ENCODE data around the gene UGT3A1.

Gene UGT3A1

DNA sequence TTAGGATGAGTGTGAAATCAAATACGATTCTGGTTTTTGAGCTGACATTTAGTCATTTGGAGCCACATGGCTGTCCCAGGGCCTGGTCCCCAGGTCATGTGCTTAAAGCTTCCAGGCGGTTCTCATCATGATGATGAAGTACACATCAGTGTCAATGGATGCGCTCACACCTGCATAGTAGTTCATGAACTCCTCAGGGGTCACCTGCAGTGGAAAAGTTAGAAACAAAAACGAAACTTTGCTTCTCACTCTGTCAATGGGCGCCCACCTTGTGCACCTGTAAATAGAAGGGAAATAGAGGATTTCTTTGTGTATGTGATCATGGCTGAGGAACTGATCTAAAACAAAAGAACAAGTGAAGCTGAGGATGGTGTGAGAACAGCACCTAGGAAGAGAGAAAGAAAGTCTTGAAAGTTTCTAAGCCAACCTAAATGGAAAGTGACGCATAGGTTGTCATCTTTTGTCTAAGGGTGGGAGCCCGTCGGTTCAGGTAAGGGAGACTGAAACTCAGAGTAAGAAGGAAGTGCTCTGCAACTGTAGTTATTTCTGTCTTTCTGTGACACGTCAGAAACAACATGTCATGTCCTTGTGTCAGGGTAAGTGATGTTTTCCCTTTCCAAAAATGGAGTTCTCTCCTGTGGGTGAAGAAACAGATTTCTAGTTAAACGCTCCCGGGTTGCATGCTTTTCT lies 86.6 kb downstream of the UGT3A1 start:
- Histone ChIP-seq H3K4me3 (replicated peaks; ENCODE audit: insufficient read depth, low read length) (no peak overlapping the region), H3K27me3 (ENCODE audit: insufficient read depth, poor library complexity, severe bottlenecking) (no peaks in the 10 kb centered on the region)

DNA sequence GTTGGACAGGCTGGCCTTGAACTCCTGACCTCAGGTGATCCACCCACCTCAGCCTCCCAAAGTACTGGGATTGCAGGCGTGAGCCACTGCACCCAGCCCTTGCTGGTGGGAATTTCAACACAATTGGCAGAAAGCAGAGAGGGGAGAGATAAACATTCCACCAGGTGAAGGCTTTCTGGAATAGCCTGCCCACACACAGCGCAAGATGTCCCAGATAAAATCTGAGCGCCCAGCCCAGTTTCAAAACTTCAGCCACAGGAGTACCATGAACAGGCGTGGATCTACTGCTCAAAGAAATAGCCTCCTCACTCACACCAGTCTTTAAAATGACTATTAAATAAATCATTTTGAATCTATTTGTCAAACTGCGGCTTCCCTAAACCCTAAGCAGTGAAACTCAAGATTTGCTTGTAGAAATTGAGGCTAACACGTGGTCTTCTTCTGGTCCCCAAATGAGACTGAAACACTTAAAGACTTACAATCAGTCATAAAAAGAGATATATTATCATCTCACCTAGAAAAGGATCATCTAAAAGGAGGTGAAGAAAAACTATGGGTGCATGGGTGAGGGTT lies 87.5 kb downstream of the UGT3A1 start:
- H3K4me3 ChIP-seq (replicated peaks; ENCODE audit: insufficient read depth, low read length) = no peak overlapping the region
- DNase-seq (ENCODE audit: low read depth in 1 of 2, low spot score in 1 of 2) = no peak
- H3K27me3 ChIP-seq (ENCODE audit: insufficient read depth, poor library complexity, severe bottlenecking) = no peaks in the 10 kb centered on the region
- no peak overlapping the region for H3K27ac ChIP-seq (replicated peaks)
- TF ChIP-seq SPI1 (IDR thresholded peaks at IDR 0.05; ENCODE audit: borderline replicate concordance, low read depth) (no peak), GABPA (IDR thresholded peaks at IDR 0.05; ENCODE audit: low read depth) (no peak), POLR2AphosphoS5 (IDR thresholded peaks at IDR 0.05; ENCODE audit: low read depth) (no peak)
- TF ChIP-seq, protein P1, sequence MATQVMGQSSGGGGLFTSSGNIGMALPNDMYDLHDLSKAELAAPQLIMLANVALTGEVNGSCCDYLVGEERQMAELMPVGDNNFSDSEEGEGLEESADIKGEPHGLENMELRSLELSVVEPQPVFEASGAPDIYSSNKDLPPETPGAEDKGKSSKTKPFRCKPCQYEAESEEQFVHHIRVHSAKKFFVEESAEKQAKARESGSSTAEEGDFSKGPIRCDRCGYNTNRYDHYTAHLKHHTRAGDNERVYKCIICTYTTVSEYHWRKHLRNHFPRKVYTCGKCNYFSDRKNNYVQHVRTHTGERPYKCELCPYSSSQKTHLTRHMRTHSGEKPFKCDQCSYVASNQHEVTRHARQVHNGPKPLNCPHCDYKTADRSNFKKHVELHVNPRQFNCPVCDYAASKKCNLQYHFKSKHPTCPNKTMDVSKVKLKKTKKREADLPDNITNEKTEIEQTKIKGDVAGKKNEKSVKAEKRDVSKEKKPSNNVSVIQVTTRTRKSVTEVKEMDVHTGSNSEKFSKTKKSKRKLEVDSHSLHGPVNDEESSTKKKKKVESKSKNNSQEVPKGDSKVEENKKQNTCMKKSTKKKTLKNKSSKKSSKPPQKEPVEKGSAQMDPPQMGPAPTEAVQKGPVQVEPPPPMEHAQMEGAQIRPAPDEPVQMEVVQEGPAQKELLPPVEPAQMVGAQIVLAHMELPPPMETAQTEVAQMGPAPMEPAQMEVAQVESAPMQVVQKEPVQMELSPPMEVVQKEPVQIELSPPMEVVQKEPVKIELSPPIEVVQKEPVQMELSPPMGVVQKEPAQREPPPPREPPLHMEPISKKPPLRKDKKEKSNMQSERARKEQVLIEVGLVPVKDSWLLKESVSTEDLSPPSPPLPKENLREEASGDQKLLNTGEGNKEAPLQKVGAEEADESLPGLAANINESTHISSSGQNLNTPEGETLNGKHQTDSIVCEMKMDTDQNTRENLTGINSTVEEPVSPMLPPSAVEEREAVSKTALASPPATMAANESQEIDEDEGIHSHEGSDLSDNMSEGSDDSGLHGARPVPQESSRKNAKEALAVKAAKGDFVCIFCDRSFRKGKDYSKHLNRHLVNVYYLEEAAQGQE (IDR thresholded peaks at IDR 0.05; ENCODE audit: insufficient replicate concordance, low read depth) = no peak
- TF ChIP-seq, protein P2, sequence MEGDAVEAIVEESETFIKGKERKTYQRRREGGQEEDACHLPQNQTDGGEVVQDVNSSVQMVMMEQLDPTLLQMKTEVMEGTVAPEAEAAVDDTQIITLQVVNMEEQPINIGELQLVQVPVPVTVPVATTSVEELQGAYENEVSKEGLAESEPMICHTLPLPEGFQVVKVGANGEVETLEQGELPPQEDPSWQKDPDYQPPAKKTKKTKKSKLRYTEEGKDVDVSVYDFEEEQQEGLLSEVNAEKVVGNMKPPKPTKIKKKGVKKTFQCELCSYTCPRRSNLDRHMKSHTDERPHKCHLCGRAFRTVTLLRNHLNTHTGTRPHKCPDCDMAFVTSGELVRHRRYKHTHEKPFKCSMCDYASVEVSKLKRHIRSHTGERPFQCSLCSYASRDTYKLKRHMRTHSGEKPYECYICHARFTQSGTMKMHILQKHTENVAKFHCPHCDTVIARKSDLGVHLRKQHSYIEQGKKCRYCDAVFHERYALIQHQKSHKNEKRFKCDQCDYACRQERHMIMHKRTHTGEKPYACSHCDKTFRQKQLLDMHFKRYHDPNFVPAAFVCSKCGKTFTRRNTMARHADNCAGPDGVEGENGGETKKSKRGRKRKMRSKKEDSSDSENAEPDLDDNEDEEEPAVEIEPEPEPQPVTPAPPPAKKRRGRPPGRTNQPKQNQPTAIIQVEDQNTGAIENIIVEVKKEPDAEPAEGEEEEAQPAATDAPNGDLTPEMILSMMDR (IDR thresholded peaks at IDR 0.05; ENCODE audit: insufficient read depth, low read length) = no peak

More for the DNA sequence above, 86.6 kb downstream of the UGT3A1 start:
- TF ChIP-seq, protein P2 (IDR thresholded peaks at IDR 0.05; ENCODE audit: insufficient read depth, low read length) = no peak
- TF ChIP-seq SPI1 (IDR thresholded peaks at IDR 0.05; ENCODE audit: borderline replicate concordance, low read depth) = no peak
- no peak for TF ChIP-seq POLR2AphosphoS5 (IDR thresholded peaks at IDR 0.05; ENCODE audit: low read depth)
- TF ChIP-seq, protein P1 (IDR thresholded peaks at IDR 0.05; ENCODE audit: insufficient replicate concordance, low read depth) = no peak
- TF ChIP-seq GABPA (IDR thresholded peaks at IDR 0.05; ENCODE audit: low read depth) = no peak
- DNase-seq (ENCODE audit: low read depth in 1 of 2, low spot score in 1 of 2) = no peak
- H3K27ac ChIP-seq (replicated peaks) = no peak overlapping the region

DNA sequence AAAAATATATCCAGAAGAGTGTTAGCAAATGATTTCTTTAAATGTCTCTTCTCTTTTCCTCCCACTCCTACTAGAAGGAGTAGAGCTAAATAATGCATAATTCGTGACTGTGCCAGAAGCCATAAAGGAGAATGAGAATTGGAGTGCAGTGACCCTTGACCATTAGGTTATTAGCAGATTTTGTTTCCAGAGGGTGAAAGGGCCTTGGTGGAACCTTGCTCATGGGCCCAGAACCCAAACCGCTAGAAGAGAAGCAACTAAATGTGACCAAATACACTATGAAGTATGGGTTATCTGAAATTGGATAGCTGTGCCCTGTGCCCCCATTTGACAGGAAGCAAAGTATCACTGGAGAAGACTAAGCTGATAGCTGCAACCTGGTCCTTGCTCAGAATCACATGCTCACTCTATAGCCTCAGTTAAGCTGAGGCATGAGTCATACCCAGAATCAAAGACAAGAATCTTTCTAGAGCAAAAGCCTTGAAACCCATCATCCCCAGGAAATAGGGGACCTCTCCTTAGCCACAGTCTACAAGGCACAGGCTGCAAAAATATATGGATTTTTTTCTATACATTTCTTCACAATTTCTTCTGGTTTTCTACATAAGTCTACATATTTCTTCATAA lies 89.0 kb downstream of the UGT3A1 start:
- H3K27me3 ChIP-seq (ENCODE audit: insufficient read depth, poor library complexity, severe bottlenecking) = no peaks in the 10 kb centered on the region
- DNase-seq (ENCODE audit: low read depth in 1 of 2, low spot score in 1 of 2) = no peak
- TF ChIP-seq, protein P2 (IDR thresholded peaks at IDR 0.05; ENCODE audit: insufficient read depth, low read length) = no peak
- TF ChIP-seq GABPA (IDR thresholded peaks at IDR 0.05; ENCODE audit: low read depth) (no peak), SPI1 (IDR thresholded peaks at IDR 0.05; ENCODE audit: borderline replicate concordance, low read depth) (no peak), POLR2AphosphoS5 (IDR thresholded peaks at IDR 0.05; ENCODE audit: low read depth) (no peak)
- TF ChIP-seq, protein P1 (IDR thresholded peaks at IDR 0.05; ENCODE audit: insufficient replicate concordance, low read depth) = no peak
- H3K4me3 ChIP-seq (replicated peaks; ENCODE audit: insufficient read depth, low read length) = no peak overlapping the region
- H3K27ac ChIP-seq (replicated peaks) = no peak overlapping the region

Measured in HL-60 (cell line).